Activated CD4-positive, alpha-beta T cell treated with anti-CD3 and anti-CD28 coated beads, Interleukin-2, amount 10 ng/mL, durations not matched to agents 24 days and 14 days (primary cell): ENCODE measurements around the gene CEP70. TPM values are rescaled to one million over a fixed set of nuclear protein-coding genes. Genes with fewer than 3 reads are reported as not detected.
"Not testable (repeated sequence)": the region's sequence is repeated elsewhere in the genome, so short reads cannot be mapped to it uniquely, and the experiment has no call there.

Source experiments
- DNase-seq: peaks from one replicate; pipeline ENCODE4 v3.0.0; 2022
- H3K27ac Mint-ChIP-seq: one replicate; pipeline ENCODE4 v1.8.0; 2022; ENCODE audit warnings: mild to moderate bottlenecking, mixed read lengths
- H3K27me3 Mint-ChIP-seq: one replicate; pipeline ENCODE4 v1.8.0; 2022; ENCODE audit warnings: mixed read lengths
- H3K36me3 Mint-ChIP-seq: one replicate; pipeline ENCODE4 v1.8.0; 2022; ENCODE audit warnings: low read depth, mild to moderate bottlenecking, mixed read lengths
- H3K4me1 Mint-ChIP-seq: one replicate; pipeline ENCODE4 v1.8.0; 2021; ENCODE audit warnings: mixed read lengths
- H3K4me3 Mint-ChIP-seq: one replicate; pipeline ENCODE4 v1.8.0; 2022; ENCODE audit warnings: mild to moderate bottlenecking, moderate library complexity, mixed read lengths
- H3K9me3 Mint-ChIP-seq: one replicate; pipeline ENCODE4 v1.8.0; 2021; ENCODE audit warnings: mixed read lengths
- intact Hi-C: fragments of 100-400 bp; cut with micrococcal nuclease; formaldehyde crosslinking; loops from one replicate; pipeline ENCODE4 v1.15.1; 2023
- total RNA-seq: library from RNA; stranded (reverse); gene quantifications from 2 replicates; pipeline ENCODE4 v1.2.3, GENCODE V29; 2022

The CEP70 gene
- 3.7 and 4.8 TPM in 2 replicates for total RNA-seq

DNA sequence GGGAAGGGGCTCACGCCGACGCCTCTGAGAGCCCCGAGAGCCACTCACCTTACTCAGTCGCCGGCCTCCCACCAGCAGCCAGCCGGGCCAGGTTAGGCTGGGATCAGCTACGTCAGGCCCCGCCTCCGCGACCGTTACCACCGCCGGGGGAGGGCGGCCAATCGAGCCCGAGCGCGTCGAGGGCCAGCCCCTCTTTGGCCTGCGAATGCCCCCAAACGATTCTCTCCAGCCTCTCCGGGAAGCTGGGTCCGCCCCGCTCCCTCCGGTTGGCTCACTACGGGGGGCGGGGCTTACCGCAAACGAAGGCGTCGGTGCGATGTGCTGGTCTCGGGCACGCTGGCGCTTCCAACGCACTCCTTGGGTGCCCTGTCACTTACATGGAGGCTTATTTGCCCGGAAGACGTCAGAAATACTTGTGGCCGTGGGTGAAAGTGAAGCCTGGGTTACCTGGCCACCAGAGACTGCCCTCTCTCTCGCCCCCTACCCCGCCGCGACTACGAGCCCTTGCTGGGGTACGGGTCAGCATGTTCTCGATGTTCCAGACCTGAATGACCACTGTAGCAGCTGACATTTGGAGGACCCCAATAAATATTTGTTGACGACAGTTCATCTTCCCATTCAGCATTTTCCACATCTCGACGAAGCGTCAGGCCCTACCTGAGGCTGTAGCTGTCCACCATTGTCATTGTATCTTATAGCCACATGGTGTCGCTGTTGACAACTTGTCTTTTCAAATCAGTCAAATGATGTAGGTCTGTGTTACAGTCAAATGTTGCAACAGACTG is at the start of gene CEP70:
Gene CEP70, minus strand, starts transcription at position 111 of the 785 bp plus-strand sequence. CDS start 21,333 bp downstream, outside the sequence.
- Mint-ChIP-seq H3K4me1 (peaks cover 8% of the 10 kb centered on the region), H3K9me3 (no peaks in the 10 kb centered on the region), H3K27ac (peak within 1 kb of the TSS; percentile 92), H3K4me3 (peak within 1 kb of the TSS; percentile 88), H3K27me3 (no peaks in the 10 kb centered on the region), H3K36me3 (no peaks in the 10 kb centered on the region)
- intact Hi-C loops: loop anchor here (1.0 to 10.0 kb wide), 9 partner anchors 14 to 760 kb away; partner anchors contain the start of genes FAIM and PIK3CB
- peak; percentile 96 for DNase-seq

DNA sequence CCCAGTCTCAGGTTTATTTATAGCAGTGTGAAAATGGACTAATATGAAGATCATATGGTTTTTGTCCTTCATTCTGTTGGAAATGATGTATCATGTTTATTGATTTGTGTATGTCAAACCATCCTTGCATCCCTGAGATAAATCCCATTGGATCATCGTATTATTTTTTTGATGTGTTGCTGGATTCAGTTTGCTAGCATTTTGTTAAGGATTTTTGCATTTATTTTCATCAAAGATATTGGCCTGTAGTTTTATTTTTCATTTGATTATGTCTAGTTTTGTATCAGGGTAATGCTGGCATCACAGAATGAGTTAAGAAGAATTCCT is 48.8 kb upstream of the CEP70 start:
- Mint-ChIP-seq H3K9me3 (peaks cover 16% of the 10 kb centered on the region), H3K4me3 (no peak overlapping the region), H3K27me3 (no peaks in the 10 kb centered on the region), H3K27ac (no peak overlapping the region), H3K36me3 (peaks cover 11% of the 10 kb centered on the region), H3K4me1 (no peaks in the 10 kb centered on the region)
- intact Hi-C loops: no loop called here
- DNase-seq: no peak

GRCh38 chr3:138642226-138642926 is 48.3 kb upstream of the CEP70 start:
- no peak for DNase-seq
- H3K9me3 Mint-ChIP-seq: peaks cover 16% of the 10 kb centered on the region
- no peak overlapping the region for H3K4me3 Mint-ChIP-seq
- no peaks in the 10 kb centered on the region for H3K27me3 Mint-ChIP-seq
- peaks cover 7% of the 10 kb centered on the region for H3K36me3 Mint-ChIP-seq
- intact Hi-C loops: no loop called here
- no peak overlapping the region for H3K27ac Mint-ChIP-seq
- H3K4me1 Mint-ChIP-seq: no peaks in the 10 kb centered on the region

DNA sequence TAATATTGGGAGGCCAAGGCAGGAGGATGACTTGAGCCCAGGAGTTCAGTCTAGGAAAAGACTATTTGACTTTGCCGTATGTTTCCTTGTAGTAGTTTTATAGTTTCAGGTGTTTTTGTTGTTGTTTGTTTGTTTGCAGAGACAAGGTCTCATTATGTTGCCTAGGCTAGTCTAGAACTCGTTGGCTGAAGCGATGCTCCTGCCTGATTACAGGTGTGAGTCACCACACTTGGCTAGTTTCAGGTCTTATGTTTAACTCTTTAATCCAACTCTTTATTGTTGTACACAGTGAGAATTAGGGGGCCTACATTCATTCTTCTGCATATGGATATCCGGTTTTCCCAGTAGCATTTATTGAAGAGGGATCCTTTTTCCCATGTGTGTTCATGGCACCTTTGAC is 46.5 kb upstream of the CEP70 start:
- Mint-ChIP-seq H3K27me3 (no peaks in the 10 kb centered on the region), H3K4me3 (no peak overlapping the region), H3K27ac (no peak overlapping the region), H3K36me3 (peaks cover 3% of the 10 kb centered on the region), H3K9me3 (peaks cover 9% of the 10 kb centered on the region), H3K4me1 (no peaks in the 10 kb centered on the region)
- DNase-seq: peak; percentile 31
- intact Hi-C loops: no loop called here

DNA sequence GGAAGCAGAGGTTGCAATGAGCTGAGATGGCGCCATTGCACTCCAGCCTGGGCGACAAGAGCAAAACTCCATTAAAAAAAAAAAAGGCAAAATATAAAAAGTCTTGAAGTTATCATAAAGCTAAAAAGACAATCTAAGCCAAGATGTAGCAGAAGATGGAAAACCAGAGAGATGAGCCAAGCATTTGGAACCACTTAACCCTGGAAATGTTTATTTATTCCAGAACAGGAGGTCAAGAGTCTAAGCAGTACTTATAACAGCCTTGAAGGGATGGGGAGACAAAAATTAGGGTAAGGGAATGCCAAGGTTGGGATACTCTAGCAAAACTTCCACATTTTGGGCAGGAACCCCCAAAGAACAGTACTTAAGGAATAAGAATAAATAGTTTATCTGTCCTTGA is 44.6 kb upstream of the CEP70 start:
- no peak for DNase-seq
- Mint-ChIP-seq H3K4me1 (no peaks in the 10 kb centered on the region), H3K36me3 (peaks cover 1% of the 10 kb centered on the region), H3K27me3 (no peaks in the 10 kb centered on the region), H3K27ac (no peak overlapping the region), H3K4me3 (no peak overlapping the region), H3K9me3 (peaks cover 9% of the 10 kb centered on the region)
- intact Hi-C loops: no loop called here

DNA sequence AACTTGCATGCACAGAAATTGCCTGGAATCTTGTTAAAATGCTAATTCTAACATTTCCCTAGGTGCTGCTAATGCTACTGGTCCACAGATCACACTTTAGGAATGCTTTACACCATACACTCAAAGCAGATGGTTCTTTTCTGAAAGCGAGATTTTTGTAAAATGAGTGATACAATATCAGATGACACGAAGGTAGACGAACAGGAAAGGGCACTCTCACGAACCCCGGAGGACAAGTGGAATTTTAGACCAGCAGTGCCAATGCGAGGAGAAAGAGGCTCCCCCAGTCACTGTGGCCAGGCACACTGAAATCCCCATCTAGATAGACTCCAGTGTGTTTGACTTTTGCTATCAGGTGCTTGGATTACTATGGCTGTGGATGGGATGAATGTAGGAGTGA is 35.5 kb upstream of the CEP70 start:
- Mint-ChIP-seq H3K27me3 (no peaks in the 10 kb centered on the region), H3K36me3 (no peaks in the 10 kb centered on the region), H3K4me1 (no peaks in the 10 kb centered on the region), H3K27ac (no peak overlapping the region), H3K4me3 (no peak overlapping the region), H3K9me3 (no peaks in the 10 kb centered on the region)
- peak; percentile 36 for DNase-seq
- intact Hi-C loops: no loop called here

- Mint-ChIP-seq H3K27me3 (no peaks in the 10 kb centered on the region), H3K9me3 (no peaks in the 10 kb centered on the region), H3K4me3 (no peak overlapping the region), H3K36me3 (no peaks in the 10 kb centered on the region), H3K27ac (no peak overlapping the region), H3K4me1 (no peaks in the 10 kb centered on the region)
- no peak for DNase-seq
- intact Hi-C loops: no loop called here
Observed at GRCh38 chr3:138625707-138626365, 31.8 kb upstream of the CEP70 start.

GRCh38 chr3:138624518-138624917 is 30.5 kb upstream of the CEP70 start:
- no peaks in the 10 kb centered on the region for H3K4me1 Mint-ChIP-seq
- H3K27me3 Mint-ChIP-seq: no peaks in the 10 kb centered on the region
- H3K27ac Mint-ChIP-seq: no peak overlapping the region
- H3K9me3 Mint-ChIP-seq: no peaks in the 10 kb centered on the region
- intact Hi-C loops: no loop called here
- no peak overlapping the region for H3K4me3 Mint-ChIP-seq
- DNase-seq: no peak
- no peaks in the 10 kb centered on the region for H3K36me3 Mint-ChIP-seq

DNA sequence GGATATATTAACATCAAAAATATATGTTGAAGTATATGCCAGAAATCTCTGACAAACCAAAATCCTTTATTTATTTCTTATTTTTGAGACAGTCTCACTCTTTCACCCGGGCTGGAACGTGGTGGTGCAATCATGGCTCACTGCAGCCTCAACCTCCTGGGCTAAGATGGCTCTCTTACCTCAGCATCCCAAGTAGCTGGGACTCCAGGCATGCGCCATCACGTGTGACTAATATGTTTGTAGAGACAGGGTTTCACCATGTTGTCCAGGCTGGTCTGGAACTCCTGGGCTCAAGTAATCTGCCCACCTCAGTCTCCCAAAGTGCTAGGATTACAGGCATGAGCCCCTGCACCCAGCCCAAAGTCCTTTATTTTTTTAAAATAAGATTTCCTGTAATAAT is 26.4 kb upstream of the CEP70 start:
- no peak overlapping the region for H3K27ac Mint-ChIP-seq
- DNase-seq: no peak
- intact Hi-C loops: no loop called here
- H3K4me3 Mint-ChIP-seq: no peak overlapping the region
- H3K27me3 Mint-ChIP-seq: peaks cover 2% of the 10 kb centered on the region
- H3K36me3 Mint-ChIP-seq: no peaks in the 10 kb centered on the region
- no peaks in the 10 kb centered on the region for H3K9me3 Mint-ChIP-seq
- H3K4me1 Mint-ChIP-seq: no peaks in the 10 kb centered on the region

- intact Hi-C loops: no loop called here
- Mint-ChIP-seq H3K36me3 (no peaks in the 10 kb centered on the region), H3K27ac (no peak overlapping the region), H3K9me3 (no peaks in the 10 kb centered on the region), H3K27me3 (peaks cover 2% of the 10 kb centered on the region), H3K4me3 (no peak overlapping the region), H3K4me1 (no peaks in the 10 kb centered on the region)
- no peak for DNase-seq
Observed at GRCh38 chr3:138615462-138615861, 21.4 kb upstream of the CEP70 start.

GRCh38 chr3:138609898-138610266 is 15.8 kb upstream of the CEP70 start:
- no peaks in the 10 kb centered on the region for H3K9me3 Mint-ChIP-seq
- H3K27me3 Mint-ChIP-seq: no peaks in the 10 kb centered on the region
- DNase-seq: peak; percentile 60
- intact Hi-C loops: no loop called here
- peaks cover 2% of the 10 kb centered on the region for H3K36me3 Mint-ChIP-seq
- peak overlapping the region; percentile 80 for H3K4me3 Mint-ChIP-seq
- peak overlapping the region; percentile 85 for H3K27ac Mint-ChIP-seq
- peaks cover 8% of the 10 kb centered on the region for H3K4me1 Mint-ChIP-seq

DNA sequence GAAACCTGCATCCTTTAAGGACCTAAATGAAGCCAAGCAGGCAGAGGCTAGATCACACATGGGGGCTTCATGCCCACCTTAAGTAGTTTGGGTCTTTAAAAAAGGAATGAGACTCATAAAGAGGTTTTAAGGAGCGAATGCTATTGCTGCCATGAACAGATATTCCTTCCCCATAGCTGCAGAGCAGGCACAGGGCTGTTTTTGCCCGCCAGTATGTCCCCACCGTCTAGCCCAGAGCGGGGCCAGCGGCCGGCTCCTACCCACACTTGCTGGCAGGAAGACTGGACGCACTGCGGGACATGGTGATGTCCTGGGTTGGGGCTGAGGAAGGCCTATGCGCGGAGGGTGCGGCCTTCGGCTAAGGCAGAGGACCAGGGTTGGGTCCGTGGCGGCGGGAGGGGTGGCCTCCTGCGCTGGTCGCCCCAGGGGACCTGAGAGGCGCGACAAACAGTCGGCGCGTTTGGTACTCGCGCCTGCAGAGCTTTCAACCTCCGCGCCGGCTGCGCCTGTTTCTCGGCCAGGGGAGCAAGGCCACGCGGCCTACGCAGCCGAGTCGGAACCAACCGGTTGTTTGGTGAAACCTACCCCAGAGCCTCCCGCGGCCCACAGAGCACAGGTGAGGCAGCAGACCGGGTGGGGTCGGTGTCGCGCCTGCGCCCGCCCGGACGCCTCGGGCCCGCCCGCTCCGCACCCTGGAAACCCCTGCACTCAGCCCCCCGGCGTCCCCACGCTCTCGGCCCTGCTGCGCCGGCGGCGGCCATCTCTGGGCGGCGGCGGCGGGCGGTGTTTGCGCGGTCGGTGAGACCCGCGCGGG is 14.5 kb upstream of the CEP70 start, which contains the start of gene FAIM:
Gene FAIM, plus strand, starts transcription at position 450 of the 814 bp plus-strand sequence. CDS start 10,956 bp downstream, outside the sequence.
- Mint-ChIP-seq H3K4me1 (peaks cover 8% of the 10 kb centered on the region), H3K4me3 (peak within 1 kb of the TSS; percentile 80), H3K27ac (peak within 1 kb of the TSS; percentile 85), H3K36me3 (peaks cover 4% of the 10 kb centered on the region), H3K9me3 (peaks cover 7% of the 10 kb centered on the region), H3K27me3 (no peaks in the 10 kb centered on the region)
- no peak for DNase-seq
- intact Hi-C loops: loop anchor here (1.0 kb wide), 1 partner anchor 14 kb away; the partner anchor contains the start of gene CEP70

DNA sequence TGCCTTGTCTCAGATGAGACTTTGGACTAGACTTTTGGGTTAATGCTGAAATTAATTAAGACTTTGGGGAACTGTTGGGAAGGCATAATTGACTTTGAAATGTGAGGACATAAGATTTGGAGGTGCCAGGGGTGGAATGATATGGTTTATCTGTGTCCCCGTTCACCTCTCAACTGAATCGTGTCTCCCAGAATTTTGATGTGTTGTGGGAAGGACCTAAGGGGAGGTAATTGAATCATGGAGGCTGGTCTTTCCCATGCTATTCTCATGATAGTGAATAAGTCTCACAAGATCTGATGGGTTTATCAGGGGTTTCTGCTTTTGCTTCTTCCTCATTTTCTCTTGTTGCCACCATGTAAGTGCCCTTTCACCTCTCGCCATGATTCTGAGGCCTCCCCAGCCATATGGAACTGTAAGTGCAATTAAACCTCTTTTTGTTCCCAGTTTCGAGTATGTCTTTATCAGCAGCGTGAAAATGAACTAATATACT is 10.1 kb upstream of the CEP70 start:
- H3K9me3 Mint-ChIP-seq, H3K4me1 Mint-ChIP-seq, intact Hi-C loops, H3K4me3 Mint-ChIP-seq, DNase-seq, H3K27ac Mint-ChIP-seq, H3K36me3 Mint-ChIP-seq, H3K27me3 Mint-ChIP-seq: not testable (repeated sequence)
